Lower leg skin (tissue), 4 donors: ENCODE data around the gene NEDD9. TPM values are rescaled to one million over a fixed set of nuclear protein-coding genes. Genes with fewer than 3 reads are reported as not detected.

Source experiments
- DNase-seq, 2 donors: peaks; one replicate each; pipeline ENCODE4 v3.0.0-alpha.2; 2019; ENCODE audit warnings: low spot score in 2 of 2
- H3K4me3 ChIP-seq: fragments of 200-600 bp; sonication (generic); 2 replicates; pipeline ENCODE4 v1.5.1; 2017; ENCODE audit warnings: mild to moderate bottlenecking, low read depth; ENCODE audit not compliant: poor library complexity, severe bottlenecking
- POLR2A ChIP-seq, 2 donors: fragments of 450-650 bp; IDR thresholded peaks; one replicate each; pipeline ENCODE4 v1.6.1; 2016 to 2017; ENCODE audit warnings: antibody characterized with exemption in 2 of 2, mild to moderate bottlenecking in 1 of 2, moderate library complexity in 1 of 2
- WGBS, 2 donors: methylation state at CpG; one replicate each; pipeline ENCODE4 v1.1.5; 2018; 5-methylcytosine and 5-hydroxymethylcytosine counted together
- intact Hi-C: fragments of 100-400 bp; cut with DNase I; formaldehyde crosslinking; loops from one replicate; pipeline ENCODE4 v1.15.0; 2023; ENCODE audit warnings: low total_unique reads
- total RNA-seq, 4 donors: library from RNA; depleted of rRNA; stranded (reverse); fragments of >200 nt; gene quantifications; one replicate each; pipeline ENCODE4 v1.1.0, GENCODE V29; 2016
- TF ChIP-seq, protein P1 (sequence below), 3 donors: fragments of 450-650 bp; IDR thresholded peaks; one replicate each; pipeline ENCODE4 v1.5.1; 2016; ENCODE audit warnings: antibody characterized with exemption in 3 of 3, mild to moderate bottlenecking in 3 of 3, moderate library complexity in 2 of 3

Gene NEDD9
- total RNA-seq, 4 donors from 2014 or later = 26.8 to 46.0 (median 32.6) TPM

DNA sequence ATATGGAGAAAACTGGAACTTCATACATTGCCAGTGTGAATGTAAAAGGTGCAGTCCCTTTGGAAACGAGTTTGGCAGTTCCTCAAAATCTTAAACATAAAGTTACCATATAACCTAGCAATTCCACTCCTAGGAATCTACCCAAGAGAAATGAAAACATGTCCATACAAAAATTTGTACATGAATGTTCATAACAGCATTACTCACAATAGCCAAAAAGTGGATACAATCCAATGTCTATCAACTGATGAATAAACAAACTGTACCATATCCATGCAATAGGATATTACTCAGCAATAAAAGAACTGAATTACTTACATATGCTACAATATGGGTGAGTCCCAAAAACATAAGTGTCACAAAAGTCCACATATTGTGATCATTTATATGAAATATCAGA, 72.3 kb downstream of the NEDD9 start:
- H3K4me3 ChIP-seq = no peak overlapping the region
- intact Hi-C loops = no loop called here
- 33 to 52% methylated on average over 1 of the region's 1 CpG for WGBS, 2 donors
- no peak for TF ChIP-seq POLR2A (IDR thresholded peaks at IDR 0.05)
- TF ChIP-seq, protein P1, sequence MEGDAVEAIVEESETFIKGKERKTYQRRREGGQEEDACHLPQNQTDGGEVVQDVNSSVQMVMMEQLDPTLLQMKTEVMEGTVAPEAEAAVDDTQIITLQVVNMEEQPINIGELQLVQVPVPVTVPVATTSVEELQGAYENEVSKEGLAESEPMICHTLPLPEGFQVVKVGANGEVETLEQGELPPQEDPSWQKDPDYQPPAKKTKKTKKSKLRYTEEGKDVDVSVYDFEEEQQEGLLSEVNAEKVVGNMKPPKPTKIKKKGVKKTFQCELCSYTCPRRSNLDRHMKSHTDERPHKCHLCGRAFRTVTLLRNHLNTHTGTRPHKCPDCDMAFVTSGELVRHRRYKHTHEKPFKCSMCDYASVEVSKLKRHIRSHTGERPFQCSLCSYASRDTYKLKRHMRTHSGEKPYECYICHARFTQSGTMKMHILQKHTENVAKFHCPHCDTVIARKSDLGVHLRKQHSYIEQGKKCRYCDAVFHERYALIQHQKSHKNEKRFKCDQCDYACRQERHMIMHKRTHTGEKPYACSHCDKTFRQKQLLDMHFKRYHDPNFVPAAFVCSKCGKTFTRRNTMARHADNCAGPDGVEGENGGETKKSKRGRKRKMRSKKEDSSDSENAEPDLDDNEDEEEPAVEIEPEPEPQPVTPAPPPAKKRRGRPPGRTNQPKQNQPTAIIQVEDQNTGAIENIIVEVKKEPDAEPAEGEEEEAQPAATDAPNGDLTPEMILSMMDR (IDR thresholded peaks at IDR 0.05) = no peak
- no peak for DNase-seq

GRCh38 chr6:11155589-11155988, 76.9 kb downstream of the NEDD9 start:
- TF ChIP-seq POLR2A (IDR thresholded peaks at IDR 0.05) = no peak
- TF ChIP-seq, protein P1 (IDR thresholded peaks at IDR 0.05) = no peak
- DNase-seq = no peak
- H3K4me3 ChIP-seq = no peak overlapping the region
- intact Hi-C loops = no loop called here

DNA sequence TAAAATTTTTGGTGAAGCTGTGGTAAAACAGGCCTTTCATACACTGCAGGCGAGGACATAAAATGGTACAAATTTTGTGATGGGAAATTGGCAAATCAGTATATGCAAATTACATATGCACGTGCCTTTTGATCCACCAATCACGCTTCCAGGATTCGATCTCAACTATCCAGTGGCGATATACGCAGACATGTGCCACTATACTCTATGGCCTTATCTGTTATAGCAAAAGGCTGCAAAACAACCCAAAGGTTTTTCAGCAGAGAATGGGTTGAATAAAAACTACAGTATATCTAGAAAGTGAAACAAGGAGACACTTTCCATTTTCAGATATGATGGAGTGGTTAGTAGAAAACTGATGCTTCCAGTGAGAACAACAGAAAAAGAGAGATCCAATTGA, 79.0 kb downstream of the NEDD9 start:
- no peak for TF ChIP-seq POLR2A (IDR thresholded peaks at IDR 0.05)
- TF ChIP-seq, protein P1 (IDR thresholded peaks at IDR 0.05) = no peak
- DNase-seq = no peak
- 95 to 98% methylated on average over 6 of the region's 6 CpGs for WGBS, 2 donors
- no peak overlapping the region for H3K4me3 ChIP-seq
- intact Hi-C loops = no loop called here

GRCh38 chr6:11152581-11152980, 79.9 kb downstream of the NEDD9 start:
- DNase-seq = no peak
- TF ChIP-seq, protein P1 (IDR thresholded peaks at IDR 0.05) = no peak
- TF ChIP-seq POLR2A (IDR thresholded peaks at IDR 0.05) = no peak
- no peak overlapping the region for H3K4me3 ChIP-seq
- intact Hi-C loops = no loop called here

GRCh38 chr6:11151488-11151887, 81.0 kb downstream of the NEDD9 start:
- no peak overlapping the region for H3K4me3 ChIP-seq
- no peak for DNase-seq
- WGBS, 2 donors = 86 to 95% methylated on average over 1 of the region's 1 CpG
- TF ChIP-seq, protein P1 (IDR thresholded peaks at IDR 0.05) = no peak
- TF ChIP-seq POLR2A (IDR thresholded peaks at IDR 0.05) = no peak
- intact Hi-C loops = no loop called here

- no peak for TF ChIP-seq POLR2A (IDR thresholded peaks at IDR 0.05)
- TF ChIP-seq, protein P1 (IDR thresholded peaks at IDR 0.05) = no peak
- 87 to 94% methylated on average over 3 of the region's 3 CpGs for WGBS, 2 donors
- intact Hi-C loops = no loop called here
- no peak for DNase-seq
- no peak overlapping the region for H3K4me3 ChIP-seq
Observed at GRCh38 chr6:11149551-11149950, 82.9 kb downstream of the NEDD9 start.
